ENCODE measurements around the gene PODXL2. TPM values are rescaled to one million over a fixed set of nuclear protein-coding genes. Genes with fewer than 3 reads are reported as not detected.
A peak's percentile ranks its signal among the peaks of the same experiment; 100 is the strongest.
"Not testable (repeated sequence)": the region's sequence is repeated elsewhere in the genome, so short reads cannot be mapped to it uniquely, and the experiment has no call there.

The PODXL2 gene
- total RNA-seq, 2 donors from 2014 or later = 4.8 to 5.5 TPM

DNA sequence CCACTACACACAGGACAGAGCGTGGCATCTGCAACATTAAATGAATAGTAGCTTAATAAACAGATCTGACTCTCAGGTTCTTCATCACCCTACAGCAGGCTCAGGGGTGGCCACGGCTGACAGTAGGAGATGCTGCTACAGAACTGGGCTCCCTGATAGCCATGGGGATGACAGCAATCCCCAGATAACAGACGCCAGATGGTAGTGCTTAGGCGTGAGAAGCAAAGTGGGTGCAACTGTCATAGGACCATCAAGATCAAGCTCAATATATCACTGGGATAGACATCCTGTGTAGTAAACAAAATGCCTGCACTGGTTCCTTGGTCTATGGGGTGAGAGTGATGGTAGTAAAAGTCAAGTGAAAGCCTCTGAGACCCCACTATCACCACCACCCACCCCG lies 35.8 kb upstream of the PODXL2 start:
- H3K27me3 Mint-ChIP-seq = no peaks in the 10 kb centered on the region
- H3K4me3 Mint-ChIP-seq = peak overlapping the region; percentile 66
- H3K27ac Mint-ChIP-seq = no peak overlapping the region
- peaks cover 2% of the 10 kb centered on the region for H3K36me3 Mint-ChIP-seq (ENCODE audit: low read depth)
- ATAC-seq = no peak
- DNase-seq = no peak
- peaks cover 29% of the 10 kb centered on the region for H3K4me1 Mint-ChIP-seq
- no peaks in the 10 kb centered on the region for H3K9me3 ChIP-seq (ENCODE audit: control insufficient read depth, low read length, poor library complexity, severe bottlenecking)

DNA sequence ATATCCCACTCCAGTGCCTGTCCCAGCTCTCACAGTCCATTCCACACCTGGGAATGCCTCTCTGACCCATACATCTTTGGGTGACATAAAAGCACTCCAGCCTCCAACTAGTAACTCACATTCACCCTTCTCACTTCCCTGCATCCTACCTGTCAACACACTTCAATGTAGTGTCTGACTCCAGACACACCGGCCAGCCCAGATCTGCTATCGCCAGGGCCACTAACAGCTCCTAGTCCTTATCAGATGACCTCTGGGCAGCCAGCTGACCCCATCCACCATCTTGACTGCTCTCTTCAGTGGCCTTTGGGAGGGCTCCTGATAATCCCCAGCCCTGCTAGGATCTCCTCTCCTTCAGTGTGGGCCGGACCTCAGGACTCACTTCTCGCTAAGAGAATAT lies 33.7 kb upstream of the PODXL2 start:
- ATAC-seq (no peak), DNase-seq (no peak)
- peaks cover 28% of the 10 kb centered on the region for H3K4me1 Mint-ChIP-seq
- no peaks in the 10 kb centered on the region for H3K9me3 ChIP-seq (ENCODE audit: control insufficient read depth, low read length, poor library complexity, severe bottlenecking)
- peaks cover 2% of the 10 kb centered on the region for H3K36me3 Mint-ChIP-seq (ENCODE audit: low read depth)
- H3K27me3 Mint-ChIP-seq = no peaks in the 10 kb centered on the region
- no peak overlapping the region for H3K4me3 Mint-ChIP-seq
- peak overlapping the region; percentile 69 for H3K27ac Mint-ChIP-seq

DNA sequence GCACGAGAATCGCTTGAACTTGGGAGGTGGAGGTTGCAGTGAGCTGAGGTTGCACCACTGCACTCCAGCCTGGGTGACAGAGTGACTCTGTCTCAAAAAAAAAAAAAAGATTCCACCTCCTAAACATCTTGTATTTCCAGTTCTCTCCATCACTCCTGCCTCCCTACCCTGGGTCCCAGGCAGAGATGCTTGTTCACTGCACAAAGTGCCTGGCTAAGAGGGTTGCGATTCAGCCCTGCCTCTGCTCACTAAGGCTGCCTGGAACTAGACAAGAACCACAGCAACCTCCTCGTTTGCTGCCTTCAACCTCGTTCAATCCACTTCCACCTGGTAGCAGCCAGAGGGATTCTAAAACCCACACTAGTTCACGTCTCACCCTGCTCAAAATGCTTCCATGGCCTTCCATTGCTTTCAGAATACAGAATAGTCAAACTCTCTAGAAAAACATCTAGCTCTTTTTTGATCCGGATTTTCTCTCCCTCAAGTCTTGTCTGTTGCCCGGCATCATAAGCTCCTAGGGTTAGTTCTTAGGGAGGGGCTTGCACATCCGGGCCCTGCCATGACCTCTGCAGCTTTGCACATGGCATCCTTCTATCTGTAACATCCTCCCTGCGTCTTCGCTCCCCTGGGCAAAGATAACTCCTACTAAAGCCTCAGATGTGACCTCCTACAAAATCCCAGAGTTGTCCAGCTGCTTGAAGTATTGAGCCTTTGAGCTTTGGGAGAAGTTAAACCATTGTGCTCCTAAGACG lies 31.8 kb upstream of the PODXL2 start:
- DNase-seq = no peak
- ATAC-seq = no peak
- Mint-ChIP-seq H3K4me3 (peak overlapping the region; percentile 92), H3K27me3 (no peaks in the 10 kb centered on the region), H3K36me3 (ENCODE audit: low read depth) (peaks cover 2% of the 10 kb centered on the region), H3K27ac (peak overlapping the region; percentile 91), H3K4me1 (peaks cover 19% of the 10 kb centered on the region)
- H3K9me3 ChIP-seq (ENCODE audit: control insufficient read depth, low read length, poor library complexity, severe bottlenecking) = no peaks in the 10 kb centered on the region

- Mint-ChIP-seq H3K4me1 (peaks cover 20% of the 10 kb centered on the region), H3K27me3 (no peaks in the 10 kb centered on the region), H3K27ac (peak overlapping the region; percentile 91), H3K4me3 (peak overlapping the region; percentile 92), H3K36me3 (ENCODE audit: low read depth) (peaks cover 2% of the 10 kb centered on the region)
- ATAC-seq = no peak
- H3K9me3 ChIP-seq (ENCODE audit: control insufficient read depth, low read length, poor library complexity, severe bottlenecking) = no peaks in the 10 kb centered on the region
- DNase-seq = no peak
Observed at GRCh38 chr3:127598841-127599570, 30.0 kb upstream of the PODXL2 start.

DNA sequence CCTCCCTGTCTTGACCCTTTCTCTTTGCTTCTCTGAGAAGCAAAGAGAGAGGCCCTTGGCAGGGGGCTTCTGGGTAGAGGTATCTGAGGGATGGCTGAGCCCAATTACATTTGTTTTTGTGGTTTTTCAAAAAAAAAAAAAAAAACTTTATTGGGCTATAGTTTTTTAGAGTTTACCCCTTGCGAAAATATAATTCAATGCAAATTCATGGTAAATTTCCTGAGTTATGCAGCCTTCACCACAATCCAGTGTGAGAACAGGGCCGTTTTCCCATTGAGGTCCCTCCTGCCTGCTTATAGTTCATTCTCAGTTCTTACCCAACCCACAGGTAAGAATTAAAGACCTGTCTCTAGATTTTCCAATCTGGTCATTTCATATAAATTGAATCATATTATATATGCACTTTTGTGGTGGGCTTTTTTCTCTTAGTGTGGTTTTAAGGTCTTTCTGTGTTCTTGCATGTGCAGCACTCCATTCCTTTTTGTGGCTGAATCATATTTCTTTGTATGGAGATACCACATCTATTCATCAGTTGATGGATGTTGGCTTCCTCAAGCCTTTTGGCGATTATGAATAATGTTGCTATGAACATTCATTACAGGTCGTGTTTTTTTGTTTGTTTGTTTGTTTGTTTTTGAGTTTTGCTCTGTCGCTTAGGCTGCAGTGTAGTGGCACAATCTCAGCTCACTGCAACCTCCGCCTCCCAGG lies 28.1 kb upstream of the PODXL2 start:
- Mint-ChIP-seq H3K4me1 (peaks cover 19% of the 10 kb centered on the region), H3K27ac (no peak overlapping the region), H3K27me3 (no peaks in the 10 kb centered on the region), H3K36me3 (ENCODE audit: low read depth) (peaks cover 3% of the 10 kb centered on the region), H3K4me3 (no peak overlapping the region)
- ATAC-seq (no peak), DNase-seq (no peak)
- no peaks in the 10 kb centered on the region for H3K9me3 ChIP-seq (ENCODE audit: control insufficient read depth, low read length, poor library complexity, severe bottlenecking)

DNA sequence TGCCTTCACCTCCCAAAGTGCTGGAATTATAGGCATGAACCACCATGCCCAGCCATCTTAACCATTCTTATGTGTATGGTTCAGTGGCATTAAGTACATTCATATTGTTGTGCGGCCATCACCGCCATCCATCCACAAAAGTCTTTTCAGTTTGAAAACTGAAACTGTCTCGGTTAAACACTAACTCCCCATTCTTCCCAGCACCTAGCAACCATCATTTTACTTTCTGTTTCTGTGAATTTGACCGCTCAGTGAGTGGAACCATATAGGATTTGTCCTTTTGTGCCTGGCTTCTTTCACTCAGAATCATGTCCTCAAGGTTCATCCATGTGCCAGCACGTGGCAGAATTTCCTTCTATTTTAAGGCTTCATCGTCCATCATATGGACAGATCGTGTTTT lies 24.9 kb upstream of the PODXL2 start:
- no peak for DNase-seq
- Mint-ChIP-seq H3K4me3 (no peak overlapping the region), H3K4me1 (peaks cover 10% of the 10 kb centered on the region), H3K27me3 (no peaks in the 10 kb centered on the region), H3K27ac (no peak overlapping the region), H3K36me3 (ENCODE audit: low read depth) (peaks cover 9% of the 10 kb centered on the region)
- ATAC-seq = no peak
- no peaks in the 10 kb centered on the region for H3K9me3 ChIP-seq (ENCODE audit: control insufficient read depth, low read length, poor library complexity, severe bottlenecking)

DNA sequence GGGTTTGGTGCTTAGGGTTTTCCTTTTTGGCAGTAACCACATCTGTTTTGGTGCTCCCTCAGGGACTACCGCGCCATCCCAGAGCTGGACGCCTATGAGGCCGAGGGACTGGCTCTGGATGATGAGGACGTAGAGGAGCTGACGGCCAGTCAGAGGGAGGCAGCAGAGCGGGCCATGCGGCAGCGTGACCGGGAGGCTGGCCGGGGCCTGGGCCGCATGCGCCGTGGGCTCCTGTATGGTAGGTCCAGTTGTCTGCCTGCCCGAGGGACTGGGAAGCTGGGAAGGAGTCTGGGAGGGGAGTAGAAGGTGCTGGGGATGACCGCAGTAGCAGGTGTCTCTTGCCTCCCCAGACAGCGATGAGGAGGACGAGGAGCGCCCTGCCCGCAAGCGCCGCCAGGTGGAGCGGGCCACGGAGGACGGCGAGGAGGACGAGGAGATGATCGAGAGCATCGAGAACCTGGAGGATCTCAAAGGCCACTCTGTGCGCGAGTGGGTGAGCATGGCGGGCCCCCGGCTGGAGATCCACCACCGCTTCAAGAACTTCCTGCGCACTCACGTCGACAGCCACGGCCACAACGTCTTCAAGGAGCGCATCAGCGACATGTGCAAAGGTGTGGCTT lies 24.3 kb upstream of the PODXL2 start:
- ATAC-seq = no peak
- peaks cover 8% of the 10 kb centered on the region for H3K4me1 Mint-ChIP-seq
- no peaks in the 10 kb centered on the region for H3K9me3 ChIP-seq (ENCODE audit: control insufficient read depth, low read length, poor library complexity, severe bottlenecking)
- DNase-seq = no peak
- H3K4me3 Mint-ChIP-seq = no peak overlapping the region
- H3K36me3 Mint-ChIP-seq (ENCODE audit: low read depth) = peaks cover 9% of the 10 kb centered on the region
- no peak overlapping the region for H3K27ac Mint-ChIP-seq
- no peaks in the 10 kb centered on the region for H3K27me3 Mint-ChIP-seq

DNA sequence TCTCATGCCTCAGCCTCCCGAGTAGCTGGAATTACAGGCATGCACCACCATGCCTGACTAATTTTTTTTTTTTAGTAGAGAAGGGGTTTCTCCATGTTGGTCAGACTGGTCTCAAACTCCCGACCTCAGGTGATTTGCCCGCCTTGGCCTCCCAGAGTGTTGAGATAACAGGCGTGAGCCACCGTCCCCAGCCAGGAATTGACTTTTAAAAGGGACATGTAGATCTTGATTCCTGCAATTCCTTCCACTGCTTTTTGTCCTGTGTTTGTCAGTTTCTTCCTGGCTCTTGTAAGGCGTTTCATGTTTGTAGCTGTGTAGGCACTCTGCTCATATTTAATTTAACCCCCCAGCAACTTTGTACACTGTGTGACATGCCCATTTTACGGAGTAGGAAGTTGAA lies 23.4 kb upstream of the PODXL2 start:
- H3K4me3 Mint-ChIP-seq; DNase-seq; H3K27me3 Mint-ChIP-seq; H3K36me3 Mint-ChIP-seq (ENCODE audit: low read depth); ATAC-seq; H3K9me3 ChIP-seq (ENCODE audit: control insufficient read depth, low read length, poor library complexity, severe bottlenecking); H3K27ac Mint-ChIP-seq: not testable (repeated sequence)
- H3K4me1 Mint-ChIP-seq = peaks cover 11% of the 10 kb centered on the region

DNA sequence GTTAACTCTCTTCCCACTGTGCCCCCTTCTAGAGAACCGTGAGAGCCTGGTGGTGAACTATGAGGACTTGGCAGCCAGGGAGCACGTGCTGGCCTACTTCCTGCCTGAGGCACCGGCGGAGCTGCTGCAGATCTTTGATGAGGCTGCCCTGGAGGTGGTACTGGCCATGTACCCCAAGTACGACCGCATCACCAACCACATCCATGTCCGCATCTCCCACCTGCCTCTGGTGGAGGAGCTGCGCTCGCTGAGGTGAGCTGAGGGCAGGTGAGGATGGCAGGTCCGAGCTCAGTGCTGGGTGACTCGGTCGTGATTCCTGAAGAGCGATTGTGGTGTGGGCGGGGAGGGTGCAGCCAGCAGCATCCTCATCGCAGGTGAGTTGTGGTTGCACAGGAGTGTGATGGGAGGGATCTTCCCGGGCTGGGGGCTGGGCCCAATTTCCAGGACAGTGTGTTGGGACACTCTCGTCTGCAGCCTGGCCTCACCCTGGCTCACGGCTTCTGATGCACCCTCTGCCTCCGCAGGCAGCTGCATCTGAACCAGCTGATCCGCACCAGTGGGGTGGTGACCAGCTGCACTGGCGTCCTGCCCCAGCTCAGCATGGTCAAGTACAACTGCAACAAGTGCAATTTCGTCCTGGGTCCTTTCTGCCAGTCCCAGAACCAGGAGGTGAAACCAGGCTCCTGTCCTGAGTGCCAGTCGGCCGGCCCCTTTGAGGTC lies 22.7 kb upstream of the PODXL2 start:
- no peaks in the 10 kb centered on the region for H3K27me3 Mint-ChIP-seq
- peaks cover 11% of the 10 kb centered on the region for H3K4me1 Mint-ChIP-seq
- no peak for ATAC-seq
- H3K36me3 Mint-ChIP-seq (ENCODE audit: low read depth) = peaks cover 10% of the 10 kb centered on the region
- no peak for DNase-seq
- no peak overlapping the region for H3K4me3 Mint-ChIP-seq
- H3K27ac Mint-ChIP-seq = no peak overlapping the region
- H3K9me3 ChIP-seq (ENCODE audit: control insufficient read depth, low read length, poor library complexity, severe bottlenecking) = no peaks in the 10 kb centered on the region

DNA sequence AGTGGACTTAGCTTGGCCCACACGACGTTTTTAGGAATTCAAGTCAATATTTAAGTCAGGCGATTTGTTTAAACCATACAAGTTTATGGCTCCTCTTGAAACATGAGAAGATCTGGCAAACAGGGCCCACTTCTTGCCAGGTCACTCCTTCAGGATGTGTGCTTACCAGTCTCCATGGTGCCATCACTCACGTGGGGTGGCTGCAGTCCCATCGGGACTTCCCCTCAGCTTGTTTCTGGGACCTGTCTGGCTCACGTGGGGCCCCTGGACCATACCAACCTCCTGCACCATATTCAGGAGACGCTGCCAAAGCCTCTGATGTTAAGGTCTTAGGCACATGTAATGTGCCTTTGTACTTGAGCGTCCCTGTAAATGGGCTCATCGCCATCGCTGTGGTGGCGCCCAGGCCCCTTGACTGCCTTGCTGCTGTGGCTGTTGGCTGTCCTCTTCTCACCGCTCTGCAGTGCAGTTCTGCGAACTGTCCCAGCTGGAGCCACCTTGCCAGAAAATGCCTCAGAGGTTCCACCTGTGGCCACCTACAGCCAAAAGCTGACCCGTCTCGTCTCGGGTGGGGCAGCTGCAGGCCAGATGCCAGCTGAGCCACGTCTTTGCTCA lies 21.9 kb upstream of the PODXL2 start:
- no peak overlapping the region for H3K4me3 Mint-ChIP-seq
- peaks cover 11% of the 10 kb centered on the region for H3K4me1 Mint-ChIP-seq
- DNase-seq (no peak), ATAC-seq (no peak)
- H3K27me3 Mint-ChIP-seq = no peaks in the 10 kb centered on the region
- H3K36me3 Mint-ChIP-seq (ENCODE audit: low read depth) = peaks cover 12% of the 10 kb centered on the region
- H3K9me3 ChIP-seq (ENCODE audit: control insufficient read depth, low read length, poor library complexity, severe bottlenecking) = no peaks in the 10 kb centered on the region
- no peak overlapping the region for H3K27ac Mint-ChIP-seq

DNA sequence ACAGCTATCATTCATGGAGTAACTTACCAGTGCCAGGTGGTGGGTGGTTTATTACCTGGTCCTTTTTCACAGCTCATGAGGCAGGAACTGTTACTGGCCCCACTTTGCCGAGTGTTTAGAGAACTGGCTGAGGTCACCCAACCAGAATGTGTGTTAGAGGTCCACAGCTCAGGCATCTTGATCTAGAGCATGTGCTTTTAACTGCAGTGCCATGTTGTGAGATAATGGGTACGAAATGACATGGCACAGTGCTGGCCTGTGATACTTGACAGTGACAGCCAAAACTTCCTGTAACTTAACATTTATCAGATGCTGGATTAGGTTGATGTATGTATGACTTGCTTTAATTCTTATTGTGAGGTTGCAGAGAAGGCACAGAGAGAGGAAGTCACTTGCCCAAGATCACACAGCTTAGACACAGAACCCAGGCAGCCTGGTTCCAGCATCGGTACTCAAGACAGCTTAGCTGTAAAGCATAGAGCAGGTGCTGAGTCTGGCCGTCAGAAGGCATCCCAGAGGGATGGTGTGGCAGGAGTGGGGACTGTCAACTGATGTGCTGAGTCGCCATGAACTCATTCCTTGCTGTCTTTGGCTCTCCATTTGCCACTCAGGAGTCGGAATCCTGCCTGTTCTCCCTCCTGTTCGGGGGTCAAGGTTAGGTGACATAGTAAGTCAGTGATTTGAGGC lies 21.2 kb upstream of the PODXL2 start:
- peaks cover 13% of the 10 kb centered on the region for H3K36me3 Mint-ChIP-seq (ENCODE audit: low read depth)
- DNase-seq (no peak), ATAC-seq (no peak)
- no peak overlapping the region for H3K27ac Mint-ChIP-seq
- H3K9me3 ChIP-seq (ENCODE audit: control insufficient read depth, low read length, poor library complexity, severe bottlenecking) = no peaks in the 10 kb centered on the region
- H3K27me3 Mint-ChIP-seq = no peaks in the 10 kb centered on the region
- peaks cover 7% of the 10 kb centered on the region for H3K4me1 Mint-ChIP-seq
- no peak overlapping the region for H3K4me3 Mint-ChIP-seq

DNA sequence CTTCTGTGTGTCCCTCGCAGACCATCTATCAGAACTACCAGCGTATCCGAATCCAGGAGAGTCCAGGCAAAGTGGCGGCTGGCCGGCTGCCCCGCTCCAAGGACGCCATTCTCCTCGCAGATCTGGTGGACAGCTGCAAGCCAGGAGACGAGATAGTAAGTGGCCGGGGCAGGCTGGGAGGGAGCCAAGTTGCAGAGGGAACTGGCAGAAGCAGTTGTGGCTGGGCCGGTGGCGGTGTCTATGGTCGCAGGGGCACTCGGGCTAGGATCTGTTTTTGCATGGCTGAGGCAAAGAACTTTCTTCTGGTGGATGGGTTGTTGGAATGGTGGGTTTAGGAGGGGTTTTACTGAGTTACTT lies 20.6 kb upstream of the PODXL2 start:
- H3K4me1 Mint-ChIP-seq = peaks cover 7% of the 10 kb centered on the region
- H3K36me3 Mint-ChIP-seq (ENCODE audit: low read depth) = peaks cover 13% of the 10 kb centered on the region
- H3K9me3 ChIP-seq (ENCODE audit: control insufficient read depth, low read length, poor library complexity, severe bottlenecking) = no peaks in the 10 kb centered on the region
- no peak for ATAC-seq
- DNase-seq = no peak
- H3K4me3 Mint-ChIP-seq = no peak overlapping the region
- peak overlapping the region; percentile 57 for H3K27ac Mint-ChIP-seq
- H3K27me3 Mint-ChIP-seq = no peaks in the 10 kb centered on the region
